ENCODE data around the gene CHPT1. TPM values are rescaled to one million over a fixed set of nuclear protein-coding genes. Genes with fewer than 3 reads are reported as not detected.

Gene CHPT1
- total and polyA plus RNA-seq, 9 of the 15 experiments (the other 6 are each of a cell fraction or from before 2014, with no cell fraction given), result 15.3 to 210 (median 91.9) TPM

GRCh38 chr12:101697930-101698799, 725 bp downstream of the CHPT1 start (continued):
- TF ChIP-seq, protein P1, sequence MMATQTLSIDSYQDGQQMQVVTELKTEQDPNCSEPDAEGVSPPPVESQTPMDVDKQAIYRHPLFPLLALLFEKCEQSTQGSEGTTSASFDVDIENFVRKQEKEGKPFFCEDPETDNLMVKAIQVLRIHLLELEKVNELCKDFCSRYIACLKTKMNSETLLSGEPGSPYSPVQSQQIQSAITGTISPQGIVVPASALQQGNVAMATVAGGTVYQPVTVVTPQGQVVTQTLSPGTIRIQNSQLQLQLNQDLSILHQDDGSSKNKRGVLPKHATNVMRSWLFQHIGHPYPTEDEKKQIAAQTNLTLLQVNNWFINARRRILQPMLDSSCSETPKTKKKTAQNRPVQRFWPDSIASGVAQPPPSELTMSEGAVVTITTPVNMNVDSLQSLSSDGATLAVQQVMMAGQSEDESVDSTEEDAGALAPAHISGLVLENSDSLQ (IDR thresholded peaks at IDR 0.05), result no peak
- TF ChIP-seq FOXK1 (CRISPR knock-in tag; IDR thresholded peaks at IDR 0.05; ENCODE audit: borderline replicate concordance), result no peak
- TF ChIP-seq HSF4 (CRISPR knock-in tag; IDR thresholded peaks at IDR 0.05; ENCODE audit: borderline replicate concordance), result no peak
- TF ChIP-seq MCM3 (IDR thresholded peaks at IDR 0.05), result no peak
- TF ChIP-seq TEAD1 (CRISPR knock-in tag; IDR thresholded peaks at IDR 0.05), result no peak; a peak in 1 of 4 replicates
- no peak for TF ChIP-seq KAT7 (CRISPR knock-in tag; IDR thresholded peaks at IDR 0.05; ENCODE audit: borderline replicate concordance)
- no peak for TF ChIP-seq SIRT6 (IDR thresholded peaks at IDR 0.05; ENCODE audit: low read depth, low read length)
- TF ChIP-seq, protein P2, sequence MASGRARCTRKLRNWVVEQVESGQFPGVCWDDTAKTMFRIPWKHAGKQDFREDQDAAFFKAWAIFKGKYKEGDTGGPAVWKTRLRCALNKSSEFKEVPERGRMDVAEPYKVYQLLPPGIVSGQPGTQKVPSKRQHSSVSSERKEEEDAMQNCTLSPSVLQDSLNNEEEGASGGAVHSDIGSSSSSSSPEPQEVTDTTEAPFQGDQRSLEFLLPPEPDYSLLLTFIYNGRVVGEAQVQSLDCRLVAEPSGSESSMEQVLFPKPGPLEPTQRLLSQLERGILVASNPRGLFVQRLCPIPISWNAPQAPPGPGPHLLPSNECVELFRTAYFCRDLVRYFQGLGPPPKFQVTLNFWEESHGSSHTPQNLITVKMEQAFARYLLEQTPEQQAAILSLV (tag; IDR thresholded peaks at IDR 0.05), result no peak
- TF ChIP-seq EGR1 (conservative IDR thresholded peaks at IDR 0.05), result no peak
- TF ChIP-seq, protein P3, sequence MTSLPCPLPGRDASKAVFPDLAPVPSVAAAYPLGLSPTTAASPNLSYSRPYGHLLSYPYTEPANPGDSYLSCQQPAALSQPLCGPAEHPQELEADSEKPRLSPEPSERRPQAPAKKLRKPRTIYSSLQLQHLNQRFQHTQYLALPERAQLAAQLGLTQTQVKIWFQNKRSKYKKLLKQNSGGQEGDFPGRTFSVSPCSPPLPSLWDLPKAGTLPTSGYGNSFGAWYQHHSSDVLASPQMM (CRISPR knock-in tag; IDR thresholded peaks at IDR 0.05), result no peak
- peak; percentile 60; the same call in 1 of the 2 replicates for TF ChIP-seq GABPB1 (CRISPR knock-in tag; IDR thresholded peaks at IDR 0.05)
- no peak for TF ChIP-seq PHTF2 (CRISPR knock-in tag; IDR thresholded peaks at IDR 0.05)
- no peak for TF ChIP-seq NONO (IDR thresholded peaks at IDR 0.05; ENCODE audit: low read depth in 2 of 2, low read length in 1 of 2)
- no peak for TF ChIP-seq ARHGAP35 (IDR thresholded peaks at IDR 0.05; ENCODE audit: partially characterized antibody)
- TF ChIP-seq MEF2D (tag; conservative IDR thresholded peaks at IDR 0.05; ENCODE audit: low read depth), result no peak
- TF ChIP-seq DPF2 (IDR thresholded peaks at IDR 0.05), result peak; percentile 60
- peak; percentile 52; the same call in 1 of the 2 replicates for TF ChIP-seq CXXC5 (CRISPR knock-in tag; IDR thresholded peaks at IDR 0.05)
- TF ChIP-seq, protein P4, sequence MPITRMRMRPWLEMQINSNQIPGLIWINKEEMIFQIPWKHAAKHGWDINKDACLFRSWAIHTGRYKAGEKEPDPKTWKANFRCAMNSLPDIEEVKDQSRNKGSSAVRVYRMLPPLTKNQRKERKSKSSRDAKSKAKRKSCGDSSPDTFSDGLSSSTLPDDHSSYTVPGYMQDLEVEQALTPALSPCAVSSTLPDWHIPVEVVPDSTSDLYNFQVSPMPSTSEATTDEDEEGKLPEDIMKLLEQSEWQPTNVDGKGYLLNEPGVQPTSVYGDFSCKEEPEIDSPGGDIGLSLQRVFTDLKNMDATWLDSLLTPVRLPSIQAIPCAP (CRISPR knock-in tag; IDR thresholded peaks at IDR 0.05; ENCODE audit: borderline replicate concordance), result no peak
- no peak for TF ChIP-seq POU5F1 (IDR thresholded peaks at IDR 0.05; ENCODE audit: borderline replicate concordance, low read depth, low read length, partially characterized antibody)
- no peak for TF ChIP-seq FOXA1 (IDR thresholded peaks at IDR 0.05; ENCODE audit: borderline replicate concordance)
- TF ChIP-seq, protein P5, sequence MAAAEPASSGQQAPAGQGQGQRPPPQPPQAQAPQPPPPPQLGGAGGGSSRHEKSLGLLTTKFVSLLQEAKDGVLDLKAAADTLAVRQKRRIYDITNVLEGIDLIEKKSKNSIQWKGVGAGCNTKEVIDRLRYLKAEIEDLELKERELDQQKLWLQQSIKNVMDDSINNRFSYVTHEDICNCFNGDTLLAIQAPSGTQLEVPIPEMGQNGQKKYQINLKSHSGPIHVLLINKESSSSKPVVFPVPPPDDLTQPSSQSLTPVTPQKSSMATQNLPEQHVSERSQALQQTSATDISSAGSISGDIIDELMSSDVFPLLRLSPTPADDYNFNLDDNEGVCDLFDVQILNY (CRISPR knock-in tag; IDR thresholded peaks at IDR 0.05), result no peak
- no peak for TF ChIP-seq SNRNP70 (optimal IDR thresholded peaks at IDR 0.05; ENCODE audit: low read depth, low read length)
- TF ChIP-seq SUPT5H (IDR thresholded peaks at IDR 0.05), result peak; percentile 52; the same call in 1 of the 2 replicates
- no peak for TF ChIP-seq ZNF124 (CRISPR knock-in tag; IDR thresholded peaks at IDR 0.05)
- TF ChIP-seq HNRNPLL (IDR thresholded peaks at IDR 0.05; ENCODE audit: low read depth, low read length, poor library complexity, severe bottlenecking), result no peak
- no peak for TF ChIP-seq ZNF274 (IDR thresholded peaks at IDR 0.05; ENCODE audit: borderline replicate concordance, low read depth, low read length)

All from K562 (cell line).